Activated CD4-positive, alpha-beta memory T cell treated with anti-CD3 and anti-CD28 coated beads, Interleukin-2, amount 10 ng/mL, durations not matched to agents 7 days and 5 days (primary cell): ENCODE data around the gene FGR. TPM values are rescaled to one million over a fixed set of nuclear protein-coding genes. Genes with fewer than 3 reads are reported as not detected.
"Not testable (repeated sequence)": the region's sequence is repeated elsewhere in the genome, so short reads cannot be mapped to it uniquely, and the experiment has no call there.

Experiments used
- CTCF ChIA-PET: fragments of 350-600 bp; sonication (Branson Sonifier 250); formaldehyde crosslinking; loops from one replicate; lab custom pipeline; 2021; ENCODE audit warnings: antibody characterized with exemption, inconsistent platforms; lab: Charles Lee
- POLR2A ChIA-PET: fragments of 350-600 bp; sonication (Branson Sonifier 250); formaldehyde crosslinking; loops from one replicate; lab custom pipeline; 2021; ENCODE audit warnings: antibody characterized with exemption; lab: Charles Lee
- DNase-seq: peaks from one replicate; pipeline ENCODE4 v3.0.0-alpha.2; 2020
- H3K27ac Mint-ChIP-seq: one replicate; pipeline ENCODE4 v1.8.0; 2021; ENCODE audit warnings: mild to moderate bottlenecking, mixed read lengths
- H3K27me3 Mint-ChIP-seq: one replicate; pipeline ENCODE4 v1.8.0; 2021; ENCODE audit warnings: mixed read lengths
- H3K36me3 Mint-ChIP-seq: one replicate; pipeline ENCODE4 v1.8.0; 2021; ENCODE audit warnings: low read depth, mixed read lengths
- H3K4me1 Mint-ChIP-seq: one replicate; pipeline ENCODE4 v1.8.0; 2021; ENCODE audit warnings: mixed read lengths
- H3K4me3 Mint-ChIP-seq: one replicate; pipeline ENCODE4 v1.8.0; 2021; ENCODE audit warnings: mild to moderate bottlenecking, mixed read lengths
- H3K9me3 Mint-ChIP-seq: one replicate; pipeline ENCODE4 v1.8.0; 2021; ENCODE audit warnings: mixed read lengths
- total RNA-seq, 2 experiments: library from RNA; stranded (reverse); gene quantifications; one replicate each; pipeline ENCODE4 v1.2.3, GENCODE V29; 2021

The FGR gene
- total RNA-seq, 2 experiments from 2014 or later, result not detected

- POLR2A ChIA-PET, result interaction anchor here (1.0 to 1.7 kb wide), 5 partner anchors 15 to 30 kb away, joined by 3 to 11 read pairs (median 4); no protein-coding TSS in a partner anchor
- peaks cover 10% of the 10 kb centered on the region for H3K27me3 Mint-ChIP-seq
- peak overlapping the region; percentile 40 for H3K4me3 Mint-ChIP-seq
- CTCF ChIA-PET, result interaction anchor here (0.6 to 2.4 kb wide), 6 partner anchors 14 to 276 kb away, joined by 3 to 10 read pairs (median 3); no protein-coding TSS in a partner anchor
- peaks cover 71% of the 10 kb centered on the region for H3K4me1 Mint-ChIP-seq
- H3K9me3 Mint-ChIP-seq, result no peaks in the 10 kb centered on the region
- no peaks in the 10 kb centered on the region for H3K36me3 Mint-ChIP-seq
- H3K27ac Mint-ChIP-seq, result peak overlapping the region; percentile 60
- DNase-seq, result peak; percentile 69
These were observed 2.3 kb downstream of the FGR start for GRCh38 chr1:27632387-27633297.

DNA sequence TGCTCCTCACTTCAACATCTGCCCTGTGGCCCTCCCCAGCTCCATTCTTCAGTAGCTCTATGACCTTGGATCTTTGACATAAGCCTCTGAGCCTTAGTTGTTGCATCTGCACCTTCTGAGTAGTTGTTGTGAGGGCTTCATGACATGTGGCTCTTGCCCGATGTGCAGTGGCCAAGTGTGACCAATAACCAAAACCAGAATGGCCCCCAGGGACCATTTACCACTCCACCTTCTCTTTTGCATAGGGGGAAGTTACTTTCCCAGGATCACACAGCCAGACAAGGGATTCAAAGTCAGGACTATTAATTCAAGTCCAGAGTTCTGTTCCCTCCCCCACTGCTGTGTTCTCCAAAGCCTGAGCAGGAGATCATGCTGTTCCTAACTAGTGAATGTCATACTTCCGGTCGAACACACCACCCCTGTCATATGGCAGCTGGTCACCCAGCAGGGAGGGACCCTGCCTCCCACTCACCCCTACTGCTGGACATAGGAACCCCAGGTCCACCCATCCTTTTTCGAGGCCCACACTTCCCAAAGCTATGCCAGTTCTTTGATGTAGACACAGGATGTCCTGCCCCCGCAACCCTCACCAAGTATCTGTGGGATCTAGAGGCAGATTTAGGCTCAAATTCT, 4.0 kb downstream of the FGR start:
- Mint-ChIP-seq H3K4me3 (no peak overlapping the region), H3K27me3 (peaks cover 10% of the 10 kb centered on the region), H3K9me3 (no peaks in the 10 kb centered on the region), H3K4me1 (peaks cover 63% of the 10 kb centered on the region), H3K36me3 (no peaks in the 10 kb centered on the region), H3K27ac (no peak overlapping the region)
- no peak for DNase-seq
- ChIA-PET POLR2A (interaction anchor here (1.0 to 3.6 kb wide), 6 partner anchors 12 to 41 kb away, joined by 3 to 22 read pairs (median 4); partner anchors contain the start of gene IFI6), CTCF (interaction anchor here (1.0 to 1.6 kb wide), 4 partner anchors 24 to 274 kb away, joined by 3 to 5 read pairs (median 4); no protein-coding TSS in a partner anchor)

DNA sequence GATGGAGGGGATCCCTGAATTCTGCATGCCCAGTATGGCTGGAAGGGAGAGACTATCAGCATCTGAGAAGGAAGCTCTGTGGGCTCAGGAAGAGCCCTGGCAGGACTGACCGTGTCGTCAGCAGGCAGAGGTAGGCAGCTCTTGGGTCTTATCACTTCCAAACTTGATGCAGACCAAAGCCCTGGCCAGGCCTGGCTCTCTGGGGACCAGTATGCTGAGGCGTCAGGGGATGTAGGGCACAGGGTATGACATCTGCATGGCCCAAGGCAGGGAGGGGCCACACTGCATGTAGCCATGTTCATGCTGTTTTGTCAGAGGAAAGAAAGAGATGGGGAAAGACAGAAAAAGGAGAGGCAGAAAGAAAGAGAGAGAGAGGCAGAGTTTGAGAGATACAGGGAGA, 6.3 kb downstream of the FGR start:
- H3K36me3 Mint-ChIP-seq, result no peaks in the 10 kb centered on the region
- H3K4me1 Mint-ChIP-seq, result peaks cover 52% of the 10 kb centered on the region
- ChIA-PET CTCF (interaction anchor here (1.3 to 1.4 kb wide), 3 partner anchors 9 to 34 kb away, joined by 3 to 7 read pairs (median 4); no protein-coding TSS in a partner anchor), POLR2A (interaction anchor here (2.6 to 3.6 kb wide), 2 partner anchors 9 to 34 kb away, joined by 11 to 22 read pairs; no protein-coding TSS in a partner anchor)
- no peak overlapping the region for H3K27ac Mint-ChIP-seq
- no peak overlapping the region for H3K4me3 Mint-ChIP-seq
- H3K27me3 Mint-ChIP-seq, result peaks cover 10% of the 10 kb centered on the region
- no peak for DNase-seq
- no peaks in the 10 kb centered on the region for H3K9me3 Mint-ChIP-seq

- not testable (repeated sequence) for H3K27ac Mint-ChIP-seq, H3K9me3 Mint-ChIP-seq, H3K36me3 Mint-ChIP-seq, H3K4me3 Mint-ChIP-seq, DNase-seq
- ChIA-PET CTCF (interaction anchor here (0.6 to 1.3 kb wide), 2 partner anchors 8 to 138 kb away, joined by 3 read pairs; partner anchors contain the start of gene WASF2), POLR2A (interaction anchor here (0.9 kb wide), 1 partner anchor 42 kb away, joined by 3 read pairs; no protein-coding TSS in a partner anchor)
- Mint-ChIP-seq H3K4me1 (peaks cover 50% of the 10 kb centered on the region), H3K27me3 (peaks cover 10% of the 10 kb centered on the region)
These were observed 7.3 kb downstream of the FGR start for GRCh38 chr1:27627733-27628132.

GRCh38 chr1:27627061-27627460, 7.9 kb downstream of the FGR start:
- Mint-ChIP-seq H3K4me3 (no peak overlapping the region), H3K27me3 (peaks cover 10% of the 10 kb centered on the region), H3K36me3 (no peaks in the 10 kb centered on the region), H3K4me1 (peaks cover 46% of the 10 kb centered on the region), H3K27ac (no peak overlapping the region), H3K9me3 (no peaks in the 10 kb centered on the region)
- no peak for DNase-seq
- CTCF ChIA-PET, result no interaction called here
- POLR2A ChIA-PET, result no interaction called here

DNA sequence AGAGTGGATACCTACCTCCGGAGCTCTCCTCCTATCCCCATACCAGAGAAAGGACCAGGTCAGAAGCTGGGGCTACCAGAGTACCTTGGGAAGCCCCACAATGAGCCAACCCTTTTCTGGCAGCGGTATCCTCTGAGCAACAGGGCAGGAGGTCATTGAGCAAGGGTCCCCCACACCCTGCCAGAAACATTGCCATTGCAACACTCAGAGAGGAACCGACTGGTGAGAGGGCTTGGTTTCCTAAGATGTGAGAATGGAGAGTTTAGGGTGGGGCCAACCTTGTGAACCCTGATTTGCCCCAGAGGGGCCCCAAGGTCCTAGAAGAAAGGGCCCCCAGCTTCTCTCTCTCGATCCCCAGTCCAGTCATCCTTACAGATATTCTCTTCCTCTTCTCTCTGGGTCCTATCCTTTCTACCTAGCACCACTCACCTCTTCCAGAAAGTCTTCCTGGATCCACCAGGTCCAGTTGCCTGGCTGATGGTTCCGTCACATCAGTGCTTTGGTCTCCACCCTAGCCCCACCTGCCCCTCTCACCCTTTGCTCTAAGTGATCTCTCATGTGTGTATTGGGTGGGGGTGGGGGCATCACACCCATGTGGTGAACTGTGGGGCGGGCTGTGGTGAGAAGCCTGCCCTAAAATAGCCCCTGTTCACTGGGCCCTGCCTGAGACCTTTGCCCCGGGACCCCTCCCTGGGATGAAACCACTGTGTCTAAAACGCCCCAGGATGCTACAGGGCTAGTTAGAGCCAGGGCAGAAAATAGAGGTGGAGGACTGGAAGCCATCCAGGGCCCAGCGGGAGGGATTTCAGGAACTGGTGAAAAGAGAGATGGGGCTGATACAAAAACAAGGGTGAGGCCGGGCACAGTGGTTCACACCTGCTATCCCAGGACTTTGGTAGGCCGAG, 8.7 kb downstream of the FGR start:
- ChIA-PET CTCF (interaction anchor here (1.2 to 1.3 kb wide), 2 partner anchors 24 to 70 kb away, joined by 3 read pairs; no protein-coding TSS in a partner anchor), POLR2A (no interaction called here)
- Mint-ChIP-seq H3K36me3 (no peaks in the 10 kb centered on the region), H3K27me3 (peaks cover 10% of the 10 kb centered on the region), H3K9me3 (no peaks in the 10 kb centered on the region), H3K4me1 (peaks cover 40% of the 10 kb centered on the region), H3K27ac (no peak overlapping the region), H3K4me3 (no peak overlapping the region)
- DNase-seq, result no peak

- CTCF ChIA-PET, result interaction anchor here (0.6 to 1.3 kb wide), 4 partner anchors 24 to 68 kb away, joined by 3 to 5 read pairs (median 4); no protein-coding TSS in a partner anchor
- Mint-ChIP-seq H3K4me1 (peaks cover 30% of the 10 kb centered on the region), H3K27me3 (peaks cover 8% of the 10 kb centered on the region), H3K27ac (no peak overlapping the region), H3K4me3 (no peak overlapping the region), H3K9me3 (no peaks in the 10 kb centered on the region), H3K36me3 (no peaks in the 10 kb centered on the region)
- DNase-seq, result no peak
- POLR2A ChIA-PET, result no interaction called here
These were observed 10.4 kb downstream of the FGR start for GRCh38 chr1:27624467-27625178.

DNA sequence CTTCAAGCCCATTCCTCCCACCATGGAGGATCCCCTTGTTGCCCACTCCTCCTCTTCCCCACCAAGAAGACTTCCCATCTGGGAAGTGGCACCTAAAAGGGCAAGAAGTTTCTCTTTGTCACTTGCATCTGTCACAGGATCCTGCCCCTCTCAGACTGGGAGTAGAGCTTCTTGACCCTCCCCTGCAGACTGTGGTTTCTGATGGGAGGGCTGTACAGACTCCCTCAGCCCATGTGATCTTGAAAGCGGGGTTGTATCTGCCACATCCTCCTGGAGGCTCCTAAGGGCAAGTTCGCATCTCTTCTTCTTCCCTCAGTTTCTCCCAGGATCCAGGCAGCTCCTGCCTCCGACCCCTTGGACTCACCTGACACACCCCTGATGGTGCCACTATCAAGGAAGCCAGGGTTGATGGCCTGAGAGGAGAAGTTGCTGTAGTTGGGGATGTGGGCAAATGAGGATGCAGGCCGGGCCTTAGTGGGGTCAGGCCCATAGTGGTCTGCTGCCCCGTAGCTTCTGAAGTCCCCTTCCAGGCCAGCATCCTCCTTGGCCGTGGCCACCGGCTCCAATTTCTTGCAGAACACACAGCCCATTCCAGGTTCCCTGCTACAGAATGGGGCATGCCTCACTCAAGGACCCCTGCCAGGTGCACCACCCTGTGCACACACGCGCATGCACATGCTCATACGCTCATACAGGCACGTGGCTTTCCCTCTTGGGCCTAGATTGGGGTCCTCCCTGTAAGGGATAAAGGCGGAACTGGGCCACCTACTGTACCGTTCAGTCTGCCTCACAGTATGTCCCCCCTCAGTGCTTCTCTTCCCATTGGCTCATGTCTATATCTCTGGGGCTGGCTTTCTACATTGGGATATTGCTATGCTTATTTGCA, 11.4 kb downstream of the FGR start:
- Mint-ChIP-seq H3K4me3 (no peak overlapping the region), H3K4me1 (peaks cover 28% of the 10 kb centered on the region), H3K9me3 (no peaks in the 10 kb centered on the region), H3K36me3 (no peaks in the 10 kb centered on the region), H3K27me3 (peaks cover 1% of the 10 kb centered on the region), H3K27ac (no peak overlapping the region)
- POLR2A ChIA-PET, result interaction anchor here (2.1 kb wide), 1 partner anchor 39 kb away, joined by 6 read pairs; no protein-coding TSS in a partner anchor
- CTCF ChIA-PET, result interaction anchor here (0.6 to 1.3 kb wide), 2 partner anchors 38 to 39 kb away, joined by 4 to 5 read pairs; no protein-coding TSS in a partner anchor
- DNase-seq, result no peak

DNA sequence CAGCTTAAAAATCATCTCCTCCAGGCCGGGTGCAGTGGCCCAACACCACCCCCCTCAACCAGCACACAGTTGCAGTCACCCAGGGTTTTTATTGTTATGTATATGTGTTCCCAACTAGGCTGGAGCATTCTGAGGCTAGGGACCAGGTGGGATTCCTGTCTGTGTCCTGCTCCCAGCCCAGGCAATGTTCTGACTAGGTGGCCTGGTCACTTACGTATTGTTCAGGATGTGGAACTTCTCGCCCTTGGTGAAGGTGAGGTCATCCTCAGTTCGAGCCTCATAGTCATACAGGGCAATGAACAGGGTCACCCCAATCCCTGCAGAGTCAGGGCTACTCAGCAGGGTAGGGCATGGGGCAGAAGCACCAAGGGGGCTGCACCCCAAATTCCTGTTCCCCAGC, 12.2 kb downstream of the FGR start:
- POLR2A ChIA-PET, result interaction anchor here (2.1 kb wide), 1 partner anchor 40 kb away, joined by 6 read pairs; no protein-coding TSS in a partner anchor
- Mint-ChIP-seq H3K9me3 (no peaks in the 10 kb centered on the region), H3K4me1 (peaks cover 34% of the 10 kb centered on the region), H3K4me3 (no peak overlapping the region), H3K27ac (no peak overlapping the region), H3K36me3 (no peaks in the 10 kb centered on the region), H3K27me3 (no peaks in the 10 kb centered on the region)
- no peak for DNase-seq
- CTCF ChIA-PET, result no interaction called here

GRCh38 chr1:27621051-27621920, 13.7 kb downstream of the FGR start:
- Mint-ChIP-seq H3K4me3 (no peak overlapping the region), H3K4me1 (peaks cover 43% of the 10 kb centered on the region), H3K27me3 (no peaks in the 10 kb centered on the region), H3K9me3 (no peaks in the 10 kb centered on the region), H3K27ac (no peak overlapping the region), H3K36me3 (no peaks in the 10 kb centered on the region)
- ChIA-PET CTCF (interaction anchor here (0.5 to 18.2 kb wide), 9 partner anchors 13 to 1012 kb away, joined by 3 to 448 read pairs (median 5); partner anchors contain the start of gene IFI6), POLR2A (interaction anchor here (3.4 kb wide), 1 partner anchor 9 kb away, joined by 22 read pairs; no protein-coding TSS in a partner anchor)
- no peak for DNase-seq
